ENCODE results near the gene COQ4.

The COQ4 gene

GRCh38 chr9:128342971-128343680, 20.5 kb downstream of the COQ4 start:
- DNase-seq: no peak

GRCh38 chr9:128343855-128344254, 21.2 kb downstream of the COQ4 start:
- no peak for DNase-seq

GRCh38 chr9:128344931-128345605, 22.4 kb downstream of the COQ4 start:
- no peak for DNase-seq

- no peak for DNase-seq
These were observed 26.5 kb downstream of the COQ4 start for GRCh38 chr9:128349125-128349524.

- no peak for DNase-seq
These were observed 27.1 kb downstream of the COQ4 start for GRCh38 chr9:128349772-128350171.

- no peak for DNase-seq
These were observed 32.8 kb downstream of the COQ4 start for GRCh38 chr9:128355451-128355850.

GRCh38 chr9:128358090-128358489, 35.5 kb downstream of the COQ4 start:
- DNase-seq: no peak

- DNase-seq: no peak
These were observed 36.2 kb downstream of the COQ4 start for GRCh38 chr9:128358861-128359260.

- no peak for DNase-seq
These were observed 38.2 kb downstream of the COQ4 start for GRCh38 chr9:128360826-128361225.

- no peak for DNase-seq
These were observed 38.8 kb downstream of the COQ4 start for GRCh38 chr9:128361296-128361985.

GRCh38 chr9:128361986-128362646, 39.5 kb downstream of the COQ4 start:
- peak; percentile 16 to 63 (median 35) for DNase-seq

- no peak for DNase-seq
These were observed 40.1 kb downstream of the COQ4 start for GRCh38 chr9:128362774-128363173.

GRCh38 chr9:128365525-128365924, 42.9 kb downstream of the COQ4 start:
- DNase-seq: no peak

GRCh38 chr9:128369024-128369706, 46.5 kb downstream of the COQ4 start:
- no peak for DNase-seq

GRCh38 chr9:128370367-128370751, 47.7 kb downstream of the COQ4 start:
- no peak for DNase-seq

GRCh38 chr9:128370752-128371629, 48.4 kb downstream of the COQ4 start, which contains the start of gene URM1:
URM1 (plus strand) TSS chr9:128371374; CDS start chr9:128371381, 7 bp downstream.
- DNase-seq: peak; percentile 84 to 94 (median 88)

- no peak for DNase-seq
These were observed 49.0 kb downstream of the COQ4 start for GRCh38 chr9:128371630-128372117.

GRCh38 chr9:128372188-128372641, 49.6 kb downstream of the COQ4 start:
- no peak for DNase-seq

- no peak for DNase-seq
These were observed 50.1 kb downstream of the COQ4 start for GRCh38 chr9:128372784-128373183.

GRCh38 chr9:128374221-128374675, 51.6 kb downstream of the COQ4 start:
- no peak for DNase-seq

GRCh38 chr9:128375865-128376264, 53.2 kb downstream of the COQ4 start:
- DNase-seq: no peak

Measured in activated naive CD4-positive, alpha-beta T cell (primary cell).